ENCODE results near the gene IMMP2L. TPM values are rescaled to one million over a fixed set of nuclear protein-coding genes. Genes with fewer than 3 reads are reported as not detected.

Gene IMMP2L
- total RNA-seq, 1 donor from 2014 or later: 17.8 TPM

- Histone ChIP-seq H3K27ac (replicated peaks) (no peak overlapping the region), H3K4me3 (no peak overlapping the region), H3K4me1 (peaks cover 21% of the 10 kb centered on the region), H3K9me3 (replicated peaks) (no peaks in the 10 kb centered on the region), H3K27me3 (ENCODE audit: low read depth) (no peaks in the 10 kb centered on the region), H3K36me3 (peaks cover 27% of the 10 kb centered on the region)
- intact Hi-C loops (cut with micrococcal nuclease): no loop called here
- no peak for TF ChIP-seq CTCF (IDR thresholded peaks at IDR 0.05; ENCODE audit: borderline replicate concordance)
- no peak for DNase-seq
Observed at GRCh38 chr7:111556977-111557376, 5.3 kb downstream of the IMMP2L start.

GRCh38 chr7:111554086-111554485 is 8.2 kb downstream of the IMMP2L start:
- Histone ChIP-seq H3K4me1 (no peaks in the 10 kb centered on the region), H3K27ac (replicated peaks) (no peak overlapping the region), H3K4me3 (no peak overlapping the region), H3K9me3 (replicated peaks) (no peaks in the 10 kb centered on the region), H3K27me3 (ENCODE audit: low read depth) (no peaks in the 10 kb centered on the region), H3K36me3 (peaks cover 31% of the 10 kb centered on the region)
- intact Hi-C loops (cut with micrococcal nuclease): no loop called here
- DNase-seq: no peak
- TF ChIP-seq CTCF (IDR thresholded peaks at IDR 0.05; ENCODE audit: borderline replicate concordance): no peak

- intact Hi-C loops (cut with micrococcal nuclease): no loop called here
- Histone ChIP-seq H3K27ac (replicated peaks) (no peak overlapping the region), H3K36me3 (no peaks in the 10 kb centered on the region), H3K27me3 (ENCODE audit: low read depth) (no peaks in the 10 kb centered on the region), H3K4me1 (peaks cover 7% of the 10 kb centered on the region), H3K9me3 (replicated peaks) (no peaks in the 10 kb centered on the region), H3K4me3 (no peak overlapping the region)
- no peak for DNase-seq
- no peak for TF ChIP-seq CTCF (IDR thresholded peaks at IDR 0.05; ENCODE audit: borderline replicate concordance)
Observed at GRCh38 chr7:111541067-111541466, 21.2 kb downstream of the IMMP2L start.

GRCh38 chr7:111540199-111540815 is 22.0 kb downstream of the IMMP2L start:
- no peaks in the 10 kb centered on the region for H3K27me3 ChIP-seq (ENCODE audit: low read depth)
- H3K27ac ChIP-seq (replicated peaks): no peak overlapping the region
- no peaks in the 10 kb centered on the region for H3K36me3 ChIP-seq
- no peak for TF ChIP-seq CTCF (IDR thresholded peaks at IDR 0.05; ENCODE audit: borderline replicate concordance)
- H3K4me1 ChIP-seq: peaks cover 7% of the 10 kb centered on the region
- H3K9me3 ChIP-seq (replicated peaks): no peaks in the 10 kb centered on the region
- intact Hi-C loops (cut with micrococcal nuclease): no loop called here
- DNase-seq: no peak
- H3K4me3 ChIP-seq: no peak overlapping the region

- TF ChIP-seq CTCF (IDR thresholded peaks at IDR 0.05; ENCODE audit: borderline replicate concordance): no peak
- peaks cover 19% of the 10 kb centered on the region for H3K4me1 ChIP-seq
- no peak for DNase-seq
- H3K27ac ChIP-seq (replicated peaks): no peak overlapping the region
- intact Hi-C loops (cut with micrococcal nuclease): no loop called here
- H3K36me3 ChIP-seq: no peaks in the 10 kb centered on the region
- H3K9me3 ChIP-seq (replicated peaks): no peaks in the 10 kb centered on the region
- no peaks in the 10 kb centered on the region for H3K27me3 ChIP-seq (ENCODE audit: low read depth)
- H3K4me3 ChIP-seq: no peak overlapping the region
Observed at GRCh38 chr7:111537134-111537533, 25.2 kb downstream of the IMMP2L start.

All from left ventricle myocardium inferior (tissue), 1 donor.